GM13976 (cell line): ENCODE results near the gene FAM8A1.

Experiments
- DNase-seq: peaks from one replicate; pipeline ENCODE4 v3.0.0; 2012; ENCODE audit warnings: low spot score
- CTCF ChIP-seq: IDR thresholded peaks from 2 replicates; pipeline ENCODE4 v1.5.1; 2012; ENCODE audit warnings: borderline replicate concordance, mild to moderate bottlenecking; ENCODE audit not compliant: insufficient read depth; ENCODE audit errors: extremely low read depth, missing control alignments, control extremely low read depth
- in situ Hi-C: fragments of 300-500 bp; cut with MboI; formaldehyde crosslinking; loops from one replicate; pipeline ENCODE4 v1.12.0; 2022; ENCODE audit warnings: low sequenced_read_pairs, mixed read lengths, inconsistent platforms; ENCODE audit not compliant: unreplicated experiment

The FAM8A1 gene

DNA sequence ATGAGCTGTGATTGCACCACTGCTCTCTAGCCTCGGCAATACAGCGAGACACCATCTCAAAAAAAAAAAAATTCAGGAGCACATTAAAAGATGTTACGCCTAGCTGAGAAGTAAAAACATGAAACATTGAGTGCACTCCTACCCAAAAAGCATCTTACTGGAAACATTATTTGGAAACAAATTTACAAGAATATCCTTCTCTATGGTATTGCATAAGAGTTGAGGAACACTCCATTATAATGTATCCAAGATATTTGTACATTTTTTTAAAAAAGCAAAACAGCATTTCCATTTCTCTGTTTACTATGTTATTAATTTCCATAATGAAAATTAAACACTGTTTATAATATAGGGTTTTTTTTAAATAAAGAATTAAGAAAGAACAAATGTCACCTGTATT is 48.6 kb downstream of the FAM8A1 start:
- no peak for DNase-seq
- TF ChIP-seq CTCF: no peak
- in situ Hi-C loops: no loop called here

DNA sequence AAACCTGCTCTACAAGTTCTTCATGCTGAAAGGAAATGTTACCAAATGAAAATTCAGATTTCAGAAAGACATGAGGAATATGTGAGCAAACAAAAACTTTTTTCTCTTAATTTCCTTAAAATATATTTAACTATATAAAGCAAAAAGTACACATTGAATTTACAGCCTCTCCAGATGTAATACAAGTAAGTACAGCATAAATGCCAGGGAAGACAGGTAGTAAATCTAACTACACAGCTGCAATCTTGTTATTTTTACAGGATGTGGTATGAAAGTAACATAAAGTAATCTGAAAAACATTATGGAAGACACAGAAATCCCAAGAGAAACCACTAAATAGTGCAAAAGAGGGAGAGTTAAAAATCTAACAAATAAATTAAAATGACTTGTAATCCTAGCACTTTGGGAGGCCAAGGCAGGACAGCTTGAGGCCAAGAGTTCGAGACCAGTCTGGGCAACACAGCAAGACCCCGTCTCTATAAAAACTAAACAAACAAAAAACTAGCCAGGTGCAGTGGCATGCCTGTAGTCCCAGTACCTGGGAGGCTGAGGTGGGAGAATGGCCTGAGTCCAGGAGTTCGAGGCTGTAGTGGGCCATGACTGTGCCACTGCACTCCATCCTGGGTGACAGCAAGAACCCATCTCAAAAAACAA is 50.7 kb downstream of the FAM8A1 start:
- TF ChIP-seq CTCF: no peak
- DNase-seq: no peak
- in situ Hi-C loops: no loop called here

GRCh38 chr6:17653198-17653882 is 53.2 kb downstream of the FAM8A1 start:
- TF ChIP-seq CTCF: no peak

GRCh38 chr6:17656092-17656491 is 56.0 kb downstream of the FAM8A1 start:
- no peak for DNase-seq
- in situ Hi-C loops: no loop called here
- no peak for TF ChIP-seq CTCF

More at GRCh38 chr6:17653198-17653882, 53.2 kb downstream of the FAM8A1 start:
- in situ Hi-C loops: no loop called here
- DNase-seq: no peak

DNA sequence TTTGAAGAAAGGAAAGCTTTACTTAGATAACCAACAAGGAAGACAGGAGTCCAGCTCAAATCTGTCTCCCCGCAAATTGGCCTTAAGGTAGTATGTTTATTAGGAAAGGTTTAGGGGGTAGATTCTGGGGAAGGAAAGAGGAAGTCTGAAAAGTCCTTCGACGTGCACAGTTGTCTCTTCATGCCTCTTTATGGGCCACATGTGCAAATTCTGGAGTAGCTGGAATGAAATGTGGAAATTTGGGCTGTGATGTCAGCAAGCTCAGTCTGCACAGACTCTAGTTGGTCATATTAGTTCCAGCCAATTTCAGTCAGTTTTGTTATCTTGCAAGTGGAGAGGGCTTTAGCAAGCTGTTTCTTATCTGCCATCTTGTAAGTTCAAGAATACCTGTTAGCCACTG is 56.5 kb downstream of the FAM8A1 start:
- in situ Hi-C loops: no loop called here
- no peak for DNase-seq

More for the DNA sequence above, 56.5 kb downstream of the FAM8A1 start:
- TF ChIP-seq CTCF: no peak
